Medulla oblongata (tissue), 1 donor: ENCODE data around the gene PHF23.

Source experiments
- DNase-seq: peaks from one replicate; pipeline ENCODE4 v3.0.0-alpha.2; 2015; ENCODE audit errors: extremely low spot score

Gene PHF23

GRCh38 chr17:7237761-7238419 lies 1.4 kb downstream of the PHF23 start:
- peak; percentile 72 for DNase-seq

DNA sequence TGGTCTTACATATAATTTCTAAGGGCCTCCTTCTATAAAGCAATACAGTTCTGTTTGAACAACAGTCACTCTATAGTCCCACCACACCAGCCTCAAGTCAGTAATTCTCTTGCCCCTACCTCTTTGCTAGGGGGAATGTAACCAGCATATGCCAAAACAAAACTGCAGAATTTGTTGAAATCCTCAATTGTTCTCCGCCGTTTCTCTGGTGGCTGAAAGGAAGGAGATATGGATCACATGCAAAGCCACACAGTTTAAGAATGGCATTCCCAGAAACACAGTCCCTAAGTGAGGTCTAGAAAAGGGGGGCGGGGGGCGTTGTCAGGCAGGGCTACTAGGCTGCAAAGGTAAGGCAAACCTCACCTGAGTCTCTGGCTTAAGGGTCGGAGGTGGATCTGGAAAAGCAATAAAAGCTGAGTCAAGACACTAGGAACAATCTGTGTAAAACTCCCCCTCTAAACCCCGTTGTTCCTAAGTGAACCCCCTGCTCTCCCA lies 1.9 kb downstream of the PHF23 start:
- DNase-seq = no peak

- DNase-seq = no peak
Observed at GRCh38 chr17:7236808-7237207, 2.4 kb downstream of the PHF23 start.

DNA sequence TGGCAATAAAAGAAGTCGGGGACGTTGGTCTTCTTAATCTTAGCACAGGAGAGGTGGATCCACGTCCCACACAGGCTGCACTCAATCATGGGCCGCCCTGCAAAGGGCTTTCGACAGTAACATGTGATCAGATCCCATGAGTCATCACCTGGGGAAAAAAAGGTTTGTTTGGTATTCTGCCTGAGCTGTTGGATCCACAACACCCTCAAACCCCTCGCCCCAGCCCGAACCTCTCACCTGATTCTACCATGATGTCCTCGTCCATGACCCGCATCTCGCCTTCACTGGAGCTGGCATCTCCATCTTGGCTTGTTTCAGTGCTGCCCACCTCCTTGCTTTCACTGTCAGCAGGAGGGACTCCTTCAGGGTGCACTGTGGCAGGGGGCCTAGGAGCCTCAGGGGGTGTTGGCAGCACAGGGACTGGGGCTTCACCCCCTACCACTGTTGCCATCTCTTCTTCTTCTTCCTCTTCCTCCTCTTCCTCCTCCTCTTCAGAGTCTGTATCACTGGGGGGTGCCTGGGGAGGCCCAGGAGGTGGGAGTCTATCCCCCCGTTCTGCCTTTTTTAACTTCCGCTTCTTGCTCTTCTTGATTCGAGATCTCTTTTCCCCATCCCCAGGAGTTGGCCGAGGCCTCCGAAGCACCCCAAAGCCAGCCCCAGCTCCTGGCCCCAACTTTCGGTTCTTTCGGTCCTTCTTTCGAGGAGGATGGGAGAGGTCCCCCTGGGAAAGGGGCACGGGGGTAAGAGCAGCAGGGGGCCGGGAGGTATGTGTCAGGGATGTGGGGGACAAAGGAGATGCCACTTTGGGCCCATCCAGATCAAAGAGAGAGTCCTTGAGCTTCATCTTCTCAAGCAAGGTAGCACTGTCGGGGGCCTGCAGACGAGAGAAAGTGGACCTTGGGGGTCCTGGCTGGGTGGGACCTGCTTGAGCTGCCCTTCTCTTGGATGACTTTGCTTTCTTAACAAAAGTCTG lies 3.3 kb downstream of the PHF23 start:
- no peak for DNase-seq

DNA sequence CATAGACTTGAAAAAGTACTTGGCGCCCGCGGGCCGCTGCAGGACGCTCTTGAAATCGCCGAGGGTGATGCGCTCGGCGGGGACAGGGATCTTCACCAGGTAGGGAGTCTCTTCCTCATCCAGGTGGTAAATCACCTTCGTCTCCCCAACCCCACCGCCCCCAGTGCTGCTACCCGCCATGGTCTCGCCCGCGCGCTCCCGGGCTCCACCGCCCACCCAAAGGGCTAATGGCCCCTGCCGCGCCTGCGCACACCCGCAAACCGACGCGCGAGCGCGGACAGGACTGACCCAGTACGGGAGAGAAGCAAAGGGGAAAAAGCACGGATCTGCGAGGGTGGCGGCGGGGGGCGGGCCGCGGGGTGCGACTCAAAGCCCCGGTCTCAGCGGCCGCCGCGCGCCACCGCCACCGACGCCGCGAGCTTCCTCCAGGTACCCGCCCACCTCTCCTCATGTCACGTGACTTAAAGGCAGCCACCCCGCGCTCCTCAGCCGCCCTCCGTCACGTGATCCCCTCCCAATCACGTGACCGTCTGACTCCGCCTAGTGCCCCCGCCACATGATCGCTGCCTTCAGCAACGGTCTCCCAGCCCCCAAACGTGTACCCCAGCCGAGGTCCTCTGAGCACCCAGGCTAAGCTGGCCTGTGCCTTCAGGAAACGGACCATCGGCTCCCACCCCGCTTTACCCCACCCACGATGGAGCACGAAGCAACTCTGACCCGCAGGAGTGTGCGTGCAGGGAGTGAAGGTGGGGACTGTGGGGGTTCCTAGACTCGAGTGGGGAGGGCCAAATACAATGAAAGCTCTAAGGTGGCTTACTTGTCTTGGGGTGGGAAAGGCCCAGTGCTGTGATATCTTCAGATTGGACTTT lies 4.9 kb downstream of the PHF23 start, which contains the start of gene DVL2:
Gene DVL2 (minus strand): TSS at position 435 of the 869 bp plus-strand sequence. CDS start 255 bp downstream, at position 180.
- peak; percentile 97 for DNase-seq

GRCh38 chr17:7233701-7234082 lies 5.6 kb downstream of the PHF23 start:
- no peak for DNase-seq

DNA sequence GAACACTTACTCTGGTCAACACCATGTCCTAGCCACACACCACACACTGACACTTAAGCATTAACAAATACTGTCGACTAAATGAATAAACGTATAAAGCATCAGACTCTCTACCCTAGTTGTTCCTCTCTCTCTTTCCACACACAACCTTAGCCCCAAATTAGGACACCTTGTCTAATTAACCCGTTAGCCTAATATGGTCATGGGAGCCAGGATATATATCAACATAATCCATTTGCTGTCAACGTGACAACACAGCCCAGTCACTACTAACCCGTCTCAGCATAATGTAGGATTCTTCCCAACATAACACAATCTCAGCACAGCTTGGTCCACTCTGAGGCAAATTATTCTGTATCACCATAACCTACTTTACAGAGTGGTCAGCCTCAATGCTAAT lies 7.1 kb downstream of the PHF23 start:
- DNase-seq = no peak

DNA sequence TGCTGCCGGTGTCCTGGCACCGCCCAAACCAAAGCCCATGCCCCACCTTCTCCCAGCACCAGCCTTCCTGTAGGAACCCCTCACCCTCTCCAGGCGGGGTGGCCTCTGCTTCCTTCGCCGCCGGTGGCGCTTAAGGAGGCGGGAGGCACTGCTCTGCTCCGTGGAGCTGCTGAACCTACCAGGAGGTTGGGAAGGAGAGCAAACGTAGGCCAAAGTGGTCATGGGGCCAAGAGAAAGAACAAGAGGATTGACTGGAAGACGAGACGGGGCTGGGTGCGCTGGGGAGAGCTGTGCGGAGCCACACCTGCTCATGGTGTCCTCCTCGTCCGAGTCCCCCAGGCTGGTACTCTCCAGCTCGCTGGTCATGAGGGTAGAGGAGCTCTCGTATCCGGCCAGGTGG lies 9.8 kb downstream of the PHF23 start:
- no peak for DNase-seq

DNA sequence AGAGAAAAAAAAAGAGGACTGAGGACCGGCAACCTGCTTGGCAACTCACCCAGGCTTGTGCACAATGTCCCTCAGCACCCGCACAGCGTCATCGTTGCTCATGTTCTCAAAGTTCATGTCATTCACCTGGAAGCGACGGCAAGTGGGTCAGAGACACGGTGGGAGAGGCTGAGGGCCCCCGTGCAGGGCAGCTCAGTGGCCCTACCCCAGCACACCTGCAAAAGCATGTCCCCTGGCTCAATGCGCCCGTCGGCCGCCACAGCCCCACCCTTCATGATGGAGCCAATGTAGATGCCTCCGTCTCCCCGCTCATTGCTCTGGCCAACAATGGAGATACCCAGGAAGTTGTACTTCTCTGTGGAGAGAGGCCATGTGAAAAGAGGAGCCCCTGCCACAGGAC lies 10.3 kb downstream of the PHF23 start:
- DNase-seq = no peak

GRCh38 chr17:7226721-7227710 lies 12.2 kb downstream of the PHF23 start:
- no peak for DNase-seq

DNA sequence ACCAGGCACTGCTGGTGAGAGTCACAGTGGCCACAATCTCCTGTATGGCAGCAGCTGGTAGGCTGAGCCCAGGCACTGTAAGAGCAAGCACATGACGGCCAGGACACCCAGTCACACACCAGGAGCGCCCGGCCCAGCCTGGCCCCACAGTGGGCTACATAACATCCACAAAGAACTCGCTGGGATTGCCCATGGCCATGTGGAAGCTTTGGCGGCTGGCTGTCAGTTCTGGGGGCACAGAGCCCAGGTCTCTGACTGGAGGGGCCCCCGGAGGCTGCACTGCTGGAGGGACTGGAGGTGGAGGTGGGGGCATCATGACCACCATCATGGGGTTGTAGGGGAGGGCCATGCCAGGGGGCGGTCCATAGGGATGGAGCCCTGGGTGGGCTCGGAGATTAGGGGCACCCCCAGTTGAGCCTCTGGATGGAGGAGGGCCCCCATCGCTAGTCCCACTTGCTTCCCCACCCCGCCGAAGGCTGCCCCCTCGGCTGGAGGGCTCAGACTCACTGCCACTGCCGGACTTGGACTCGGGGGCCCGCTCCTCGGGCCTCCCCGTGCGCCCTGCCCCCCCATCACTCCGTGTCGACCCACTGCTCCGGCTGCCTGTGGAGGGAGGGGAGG lies 13.4 kb downstream of the PHF23 start:
- no peak for DNase-seq

DNA sequence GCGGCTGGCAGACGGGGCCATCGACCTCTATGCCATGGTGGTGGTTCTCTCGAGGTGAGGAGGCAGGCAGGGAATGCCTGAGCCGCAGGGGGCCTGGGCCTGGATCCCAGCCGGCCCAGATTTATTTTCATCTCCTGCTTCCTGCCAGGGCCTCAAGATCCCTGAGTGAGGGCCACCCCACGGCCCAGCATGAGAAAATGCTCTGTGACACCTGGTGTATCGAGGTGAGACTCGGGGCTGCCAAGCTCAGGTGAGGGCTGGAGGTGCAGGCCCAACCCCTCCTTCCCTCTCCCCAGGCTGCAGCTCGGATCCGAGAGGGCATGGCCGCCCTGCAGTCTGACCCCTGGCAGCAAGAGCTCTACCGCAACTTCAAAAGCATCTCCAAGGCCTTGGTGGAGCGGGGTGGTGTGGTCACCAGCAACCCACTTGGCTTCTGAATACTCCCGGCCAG lies 14.6 kb downstream of the PHF23 start:
- DNase-seq = no peak

DNA sequence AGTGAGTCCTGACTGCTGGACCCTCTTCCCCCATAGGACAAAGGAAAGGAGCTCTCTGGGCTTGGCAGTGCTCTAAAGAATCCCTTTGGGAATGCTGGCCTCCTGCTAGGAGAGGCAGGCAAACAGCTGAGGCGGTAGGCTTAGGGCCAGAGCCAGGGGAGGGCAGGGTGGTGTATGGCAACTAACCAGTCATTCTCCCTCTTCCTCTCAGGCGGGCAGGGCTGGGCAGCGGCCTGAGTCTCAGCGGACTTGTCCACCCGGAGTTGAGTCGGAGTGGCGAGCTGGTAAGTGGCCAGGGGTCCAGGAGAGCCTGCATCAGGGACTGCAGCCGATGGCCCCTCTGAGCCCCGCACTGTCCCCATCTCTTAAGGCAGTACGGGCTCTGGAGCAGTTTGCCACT lies 15.1 kb downstream of the PHF23 start:
- DNase-seq = no peak

- no peak for DNase-seq
Observed at GRCh38 chr17:7223375-7223774, 15.9 kb downstream of the PHF23 start.

DNA sequence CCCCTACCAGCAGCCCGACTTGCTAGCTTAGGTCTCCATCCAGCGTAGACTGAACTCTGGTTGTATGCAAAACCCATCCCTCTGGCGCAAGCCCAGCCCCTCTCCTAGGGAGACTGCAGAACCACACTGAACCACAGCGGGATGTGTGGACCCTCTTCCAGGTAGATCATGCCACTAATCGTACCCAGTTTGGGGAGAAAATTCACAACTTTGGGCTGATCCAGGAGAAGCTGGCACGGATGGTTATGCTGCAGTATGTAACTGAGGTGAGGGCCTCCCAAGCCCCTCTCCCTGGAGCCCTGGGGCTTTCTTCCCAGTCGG lies 16.3 kb downstream of the PHF23 start:
- no peak for DNase-seq

DNA sequence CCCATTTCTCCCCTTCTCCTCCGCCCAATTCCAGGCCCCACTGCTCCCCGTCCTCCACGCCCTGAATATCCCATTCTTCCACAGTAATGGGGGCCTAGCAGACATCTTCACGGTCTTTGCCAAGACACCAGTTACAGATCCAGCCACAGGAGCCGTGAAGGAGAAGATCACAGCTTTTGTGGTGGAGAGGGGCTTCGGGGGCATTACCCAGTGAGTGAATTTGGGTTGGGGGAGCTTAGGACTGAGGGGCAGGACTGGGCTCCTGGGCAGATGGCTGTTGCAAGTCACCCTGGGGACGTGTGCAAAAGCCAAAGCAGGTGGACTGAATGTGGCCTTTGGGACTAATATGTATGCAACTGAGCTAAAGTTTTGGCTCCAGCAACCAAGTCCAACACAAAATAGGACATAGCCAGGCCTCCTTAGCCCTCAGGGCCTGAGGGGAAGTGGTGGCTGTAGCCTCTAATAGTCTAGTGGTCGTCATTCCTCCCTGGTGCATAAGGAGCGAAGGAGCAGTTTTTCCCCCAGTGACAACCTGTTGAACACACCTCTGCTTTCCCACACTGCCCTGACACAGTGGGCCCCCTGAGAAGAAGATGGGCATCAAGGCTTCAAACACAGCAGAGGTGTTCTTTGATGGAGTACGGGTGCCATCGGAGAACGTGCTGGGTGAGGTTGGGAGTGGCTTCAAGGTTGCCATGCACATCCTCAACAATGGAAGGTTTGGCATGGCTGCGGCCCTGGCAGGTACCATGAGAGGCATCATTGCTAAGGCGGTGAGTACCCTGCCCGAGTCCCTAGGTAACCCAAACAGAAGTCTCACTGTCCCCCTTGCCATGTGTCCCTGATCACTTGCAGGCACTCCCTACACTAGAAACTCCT lies 16.9 kb downstream of the PHF23 start:
- no peak for DNase-seq

DNA sequence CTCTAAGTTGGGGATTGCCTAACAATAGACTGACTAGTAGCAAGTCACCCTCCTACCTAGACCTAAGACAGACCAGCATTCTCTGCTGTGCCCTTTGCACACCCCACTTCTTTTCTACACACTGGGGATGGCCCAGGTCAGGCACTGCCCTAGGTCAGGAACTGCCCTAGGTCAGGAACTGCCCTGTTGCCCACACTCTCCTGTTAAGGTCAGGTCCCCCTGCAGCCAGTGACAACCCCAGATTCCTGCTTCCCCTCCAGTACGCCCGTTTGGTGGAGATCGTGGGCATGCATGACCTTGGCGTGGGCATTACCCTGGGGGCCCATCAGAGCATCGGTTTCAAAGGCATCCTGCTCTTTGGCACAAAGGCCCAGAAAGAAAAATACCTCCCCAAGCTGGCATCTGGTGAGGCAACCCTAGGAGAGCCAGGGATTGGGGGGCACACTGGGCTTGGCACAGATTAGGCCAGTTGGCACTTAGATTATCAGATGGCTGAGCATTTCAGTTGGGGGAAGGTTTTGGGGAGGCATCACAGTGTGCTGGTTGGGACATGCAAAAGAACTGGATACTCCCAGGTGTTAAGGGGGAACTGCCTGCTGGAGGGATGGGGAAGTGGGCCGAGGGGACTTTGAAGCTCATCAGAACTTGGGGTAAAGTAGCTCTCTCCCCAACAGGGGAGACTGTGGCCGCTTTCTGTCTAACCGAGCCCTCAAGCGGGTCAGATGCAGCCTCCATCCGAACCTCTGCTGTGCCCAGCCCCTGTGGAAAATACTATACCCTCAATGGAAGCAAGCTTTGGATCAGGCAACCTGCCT lies 17.8 kb downstream of the PHF23 start:
- DNase-seq = no peak

GRCh38 chr17:7220593-7221277 lies 18.5 kb downstream of the PHF23 start:
- DNase-seq = peak; percentile 58
